Measurements from ENCODE around the gene DAPP1. TPM values are rescaled to one million over a fixed set of nuclear protein-coding genes. Genes with fewer than 3 reads are reported as not detected.
A peak's percentile ranks its signal among the peaks of the same experiment; 100 is the strongest.

DAPP1 gene
- polyA plus RNA-seq, 3 donors, result 63.1 to 125 (median 87.2) TPM

DNA sequence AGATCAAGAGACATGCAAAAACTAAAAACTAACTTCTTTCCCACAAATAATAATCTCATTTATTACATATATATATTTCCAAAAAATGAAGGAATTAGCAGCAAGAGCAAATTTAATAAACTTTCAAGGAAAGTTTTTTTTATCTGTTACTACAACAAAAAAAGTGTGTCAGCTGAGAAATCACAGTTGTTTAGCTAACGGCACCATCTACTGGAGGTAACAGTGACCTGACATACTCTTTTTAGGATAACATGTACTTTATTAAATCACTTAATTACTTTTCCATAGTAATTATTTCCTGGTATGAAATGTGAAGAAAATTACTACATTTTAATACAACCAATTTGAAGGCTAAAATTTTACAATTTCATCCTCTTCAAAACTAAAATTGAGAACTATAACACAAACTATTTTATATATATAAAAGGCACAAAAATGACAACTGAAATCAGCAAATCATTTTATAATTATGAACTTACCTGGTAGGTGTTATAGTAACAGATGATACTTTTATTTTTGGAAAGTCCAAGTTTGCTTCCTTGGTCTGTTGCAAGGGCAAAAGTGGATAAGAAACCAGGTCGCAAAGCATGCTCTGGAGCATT lies 68.5 kb downstream of the DAPP1 start:
- H3K36me3 ChIP-seq (replicated peaks in 1 of 2; ENCODE audit: control insufficient read depth in 1 of 2, insufficient read depth in 2 of 2, low read length in 2 of 2), result peaks cover 51 to 63% of the 10 kb centered on the region in 2 donors

DNA sequence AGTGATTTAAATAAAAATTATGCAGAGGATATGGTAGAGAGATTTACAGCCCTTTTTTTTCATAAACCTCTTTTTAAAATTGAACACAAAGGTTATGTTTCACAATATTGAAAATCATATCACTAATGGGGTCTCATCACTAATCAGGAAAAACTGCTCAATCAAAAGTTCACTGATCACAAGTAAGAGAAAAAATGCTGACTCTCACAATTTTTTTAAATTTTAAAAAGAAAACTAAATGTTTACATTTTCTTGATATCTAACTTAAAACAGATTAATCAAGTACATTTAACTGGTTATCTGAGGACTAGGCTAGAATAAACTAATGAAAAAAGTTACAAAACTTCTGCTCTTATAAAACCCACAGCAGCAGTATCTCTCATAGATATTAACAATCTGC lies 69.1 kb downstream of the DAPP1 start:
- H3K27me3 Mint-ChIP-seq (ENCODE audit: low read depth in 3 of 3), result no peaks in the 10 kb centered on the region
- H3K4me1 Mint-ChIP-seq, result peaks cover 6% of the 10 kb centered on the region
- TF ChIP-seq, protein P1, sequence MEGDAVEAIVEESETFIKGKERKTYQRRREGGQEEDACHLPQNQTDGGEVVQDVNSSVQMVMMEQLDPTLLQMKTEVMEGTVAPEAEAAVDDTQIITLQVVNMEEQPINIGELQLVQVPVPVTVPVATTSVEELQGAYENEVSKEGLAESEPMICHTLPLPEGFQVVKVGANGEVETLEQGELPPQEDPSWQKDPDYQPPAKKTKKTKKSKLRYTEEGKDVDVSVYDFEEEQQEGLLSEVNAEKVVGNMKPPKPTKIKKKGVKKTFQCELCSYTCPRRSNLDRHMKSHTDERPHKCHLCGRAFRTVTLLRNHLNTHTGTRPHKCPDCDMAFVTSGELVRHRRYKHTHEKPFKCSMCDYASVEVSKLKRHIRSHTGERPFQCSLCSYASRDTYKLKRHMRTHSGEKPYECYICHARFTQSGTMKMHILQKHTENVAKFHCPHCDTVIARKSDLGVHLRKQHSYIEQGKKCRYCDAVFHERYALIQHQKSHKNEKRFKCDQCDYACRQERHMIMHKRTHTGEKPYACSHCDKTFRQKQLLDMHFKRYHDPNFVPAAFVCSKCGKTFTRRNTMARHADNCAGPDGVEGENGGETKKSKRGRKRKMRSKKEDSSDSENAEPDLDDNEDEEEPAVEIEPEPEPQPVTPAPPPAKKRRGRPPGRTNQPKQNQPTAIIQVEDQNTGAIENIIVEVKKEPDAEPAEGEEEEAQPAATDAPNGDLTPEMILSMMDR (IDR thresholded peaks at IDR 0.05), result no peak
- H3K4me1 ChIP-seq (ENCODE audit: control insufficient read depth in 1 of 2, insufficient read depth in 2 of 2, low read length in 2 of 2), result no peaks in the 10 kb centered on the region
- H3K27ac Mint-ChIP-seq, result no peak overlapping the region
- H3K36me3 Mint-ChIP-seq, result peaks cover 42 to 56% of the 10 kb centered on the region in 2 donors
- H3K4me3 Mint-ChIP-seq, result no peak overlapping the region
- intact Hi-C loops (cut with micrococcal nuclease), result loop anchor here (5.0 to 10.0 kb wide), 2 partner anchors 68 to 71 kb away; partner anchors contain the start of gene DAPP1 (in 2 of the 2)
- no peak overlapping the region for H2AFZ ChIP-seq (ENCODE audit: insufficient read depth, low read depth, low read length, poor library complexity, severe bottlenecking)
- H3K9ac ChIP-seq (ENCODE audit: insufficient read depth, low read length, poor library complexity, severe bottlenecking), result no peak overlapping the region
- peaks cover 45 to 59% of the 10 kb centered on the region in 2 donors for H3K36me3 ChIP-seq (replicated peaks in 1 of 2; ENCODE audit: control insufficient read depth in 1 of 2, insufficient read depth in 2 of 2, low read length in 2 of 2)
- DNase-seq, result no peak
- no peaks in the 10 kb centered on the region for H3K9me3 ChIP-seq (replicated peaks in 1 of 2; ENCODE audit: control insufficient read depth in 1 of 2, insufficient read depth in 1 of 2, low read length in 2 of 2)
- no peak overlapping the region for H3K4me2 ChIP-seq (replicated peaks; ENCODE audit: extremely low read depth, low read length, poor library complexity, severe bottlenecking)
- H3K4me3 ChIP-seq (replicated peaks in 1 of 3; ENCODE audit: low read depth in 2 of 3, low read length in 3 of 3), result no peak overlapping the region
- peak overlapping the region in 1 of 2 donors; percentile 17 for H3K27ac ChIP-seq (ENCODE audit: low read depth in 1 of 2, low read length in 2 of 2)
- H4K20me1 ChIP-seq (ENCODE audit: insufficient read depth, low read length), result peaks cover 11% of the 10 kb centered on the region
- H3K9me3 Mint-ChIP-seq, result no peaks in the 10 kb centered on the region
- no peaks in the 10 kb centered on the region for H3K27me3 ChIP-seq (ENCODE audit: control insufficient read depth in 2 of 2, insufficient read depth in 2 of 2, low read length in 2 of 2)
- H3K79me2 ChIP-seq (ENCODE audit: insufficient read depth, low read length), result peaks cover 51% of the 10 kb centered on the region

More for the DNA sequence above, 68.5 kb downstream of the DAPP1 start:
- H3K27me3 ChIP-seq (ENCODE audit: control insufficient read depth in 2 of 2, insufficient read depth in 2 of 2, low read length in 2 of 2), result no peaks in the 10 kb centered on the region
- H3K27me3 Mint-ChIP-seq (ENCODE audit: low read depth in 3 of 3), result no peaks in the 10 kb centered on the region
- intact Hi-C loops (cut with micrococcal nuclease), result loop anchor here (5.0 to 10.0 kb wide), 2 partner anchors 68 to 70 kb away; partner anchors contain the start of gene DAPP1 (in 2 of the 2)
- no peaks in the 10 kb centered on the region for H3K9me3 ChIP-seq (replicated peaks in 1 of 2; ENCODE audit: control insufficient read depth in 1 of 2, insufficient read depth in 1 of 2, low read length in 2 of 2)
- no peak overlapping the region for H3K4me3 ChIP-seq (replicated peaks in 1 of 3; ENCODE audit: low read depth in 2 of 3, low read length in 3 of 3)
- WGBS (ENCODE audit: insufficient coverage), result no CpG with 5 or more reads among the region's 2 CpGs
- H3K9ac ChIP-seq (ENCODE audit: insufficient read depth, low read length, poor library complexity, severe bottlenecking), result no peak overlapping the region
- peaks cover 11% of the 10 kb centered on the region for H4K20me1 ChIP-seq (ENCODE audit: insufficient read depth, low read length)
- no peaks in the 10 kb centered on the region for H3K9me3 Mint-ChIP-seq
- H3K79me2 ChIP-seq (ENCODE audit: insufficient read depth, low read length), result peaks cover 46% of the 10 kb centered on the region
- no peak overlapping the region for H3K27ac ChIP-seq (ENCODE audit: low read depth in 1 of 2, low read length in 2 of 2)
- DNase-seq, result peak; percentile 28 to 56 (median 48)
- peaks cover 6% of the 10 kb centered on the region for H3K4me1 Mint-ChIP-seq
- H2AFZ ChIP-seq (ENCODE audit: insufficient read depth, low read depth, low read length, poor library complexity, severe bottlenecking), result no peak overlapping the region
- H3K27ac Mint-ChIP-seq, result no peak overlapping the region
- no peak overlapping the region for H3K4me3 Mint-ChIP-seq
- H3K4me1 ChIP-seq (ENCODE audit: control insufficient read depth in 1 of 2, insufficient read depth in 2 of 2, low read length in 2 of 2), result no peaks in the 10 kb centered on the region
- peaks cover 47 to 61% of the 10 kb centered on the region in 2 donors for H3K36me3 Mint-ChIP-seq
- no peak overlapping the region for H3K4me2 ChIP-seq (replicated peaks; ENCODE audit: extremely low read depth, low read length, poor library complexity, severe bottlenecking)
- TF ChIP-seq, protein P1 (IDR thresholded peaks at IDR 0.05), result peak; percentile 74
